H1 (cell line): ENCODE measurements around the gene CNOT6L.

Source experiments
- BCL11A ChIP-seq, 2 experiments: IDR thresholded peaks; one replicate each; pipeline ENCODE4 v1.6.1; 2011; ENCODE audit warnings: low read depth in 2 of 2, low read length in 2 of 2, mild to moderate bottlenecking in 2 of 2
- CTCF ChIP-seq, 3 experiments: IDR thresholded peaks; 1 replicate in 2 of 3; 2 replicates in 1 of 3; pipeline versions ENCODE4 v1.5.1 to v1.6.1; 2011; ENCODE audit warnings: low read length in 3 of 3, mild to moderate bottlenecking in 3 of 3, inconsistent platforms in 2 of 3, low read depth in 1 of 3, moderate library complexity in 1 of 3; ENCODE audit not compliant: insufficient read depth in 1 of 3; ENCODE audit errors: control extremely low read depth in 1 of 3
- E2F6 ChIP-seq: IDR thresholded peaks from 2 replicates; pipeline ENCODE4 v1.6.1; 2012; ENCODE audit warnings: inconsistent platforms
- EZH2 ChIP-seq: fragments of 200-600 bp; sonication (generic); IDR thresholded peaks from 2 replicates; pipeline ENCODE4 v1.7.1; 2012; ENCODE audit warnings: low read depth, mild to moderate bottlenecking, moderate library complexity, low read length, inconsistent platforms; ENCODE audit not compliant: severe bottlenecking
- HDAC2 ChIP-seq, 2 experiments: fragments of 300-600 bp in 1 of 2; sonication (generic) in 1 of 2; IDR thresholded peaks; 2 replicates each; pipeline ENCODE4 v1.6.1; 2011 to 2012; ENCODE audit warnings: low read depth in 2 of 2, low read length in 2 of 2, mild to moderate bottlenecking in 2 of 2, moderate library complexity in 2 of 2, borderline replicate concordance in 1 of 2, inconsistent platforms in 1 of 2
- JUND ChIP-seq: IDR thresholded peaks from 2 replicates; pipeline ENCODE4 v1.6.1; 2011; ENCODE audit warnings: mild to moderate bottlenecking, improper control_type of control experiment, low read length
- POLR2A ChIP-seq, 2 experiments: IDR thresholded peaks; 1 replicate in 1 of 2; 2 replicates in 1 of 2; pipeline ENCODE4 v1.6.1; 2011; ENCODE audit warnings: low read depth in 2 of 2, low read length in 2 of 2, mild to moderate bottlenecking in 2 of 2; ENCODE audit errors: control extremely low read depth in 1 of 2
- POLR2AphosphoS5 ChIP-seq: IDR thresholded peaks from 2 replicates; pipeline ENCODE4 v1.6.1; 2011; ENCODE audit warnings: low read depth, low read length
- RNF2 ChIP-seq: fragments of 200-900, 300-1000 bp; sonication (generic); IDR thresholded peaks from 2 replicates; pipeline ENCODE4 v1.7.1; 2016; ENCODE audit warnings: borderline replicate concordance, low read depth, mild to moderate bottlenecking, antibody characterized with exemption, low read length; ENCODE audit not compliant: poor library complexity, severe bottlenecking; ENCODE audit errors: missing control alignments
- SIN3A ChIP-seq, 2 experiments: IDR thresholded peaks in 1 of 2; conservative IDR thresholded peaks in 1 of 2; 2 replicates each; pipeline ENCODE4 v1.6.1; 2011 to 2012; ENCODE audit warnings: low read length in 2 of 2, improper control_type of control experiment in 1 of 2, low read depth in 1 of 2, mild to moderate bottlenecking in 1 of 2
- SP1 ChIP-seq: IDR thresholded peaks from 2 replicates; pipeline ENCODE4 v1.6.1; 2011; ENCODE audit warnings: low read depth, low read length
- TBP ChIP-seq: IDR thresholded peaks from 2 replicates; pipeline ENCODE4 v1.6.1; 2011; ENCODE audit warnings: low read depth, low read length, improper control_type of control experiment

- TF ChIP-seq CTCF (IDR thresholded peaks at IDR 0.05; ENCODE audit: control extremely low read depth in 1 of 3, insufficient read depth in 1 of 3, low read depth in 1 of 3, low read length in 3 of 3) (no peak), E2F6 (no peak), SP1 (no peak), POLR2A (IDR thresholded peaks at IDR 0.05; ENCODE audit: control extremely low read depth in 1 of 2, low read depth in 2 of 2, low read length in 2 of 2) (no peak), POLR2AphosphoS5 (no peak), RNF2 (no peak), BCL11A (IDR thresholded peaks at IDR 0.05; ENCODE audit: low read depth in 2 of 2, low read length in 2 of 2) (no peak), EZH2 (no peak), HDAC2 (IDR thresholded peaks at IDR 0.05; ENCODE audit: borderline replicate concordance in 1 of 2, low read depth in 2 of 2, low read length in 2 of 2) (no peak), TBP (no peak), JUND (no peak), SIN3A (conservative IDR thresholded peaks at IDR 0.05 in 1 of 2, IDR thresholded peaks at IDR 0.05 in 1 of 2; ENCODE audit: low read depth in 1 of 2, low read length in 2 of 2) (no peak)
Measured at GRCh38 chr4:77721073-77721472, 98.1 kb downstream of the CNOT6L start.
